H9 (cell line): ENCODE measurements around the gene UTP25. TPM values are rescaled to one million over a fixed set of nuclear protein-coding genes. Genes with fewer than 3 reads are reported as not detected.

Experiments
- DNase-seq: peaks from one replicate; pipeline ENCODE4 v3.0.0-alpha.2; 2017
- H2AFZ ChIP-seq: one replicate; pipeline ENCODE4 v1.6.1; 2013; ENCODE audit warnings: mild to moderate bottlenecking, low read length, control low read depth, moderate library complexity
- H2AK5ac ChIP-seq: 2 replicates; pipeline ENCODE4 v1.6.1; 2013; ENCODE audit warnings: low read length, control low read depth, mixed read lengths; ENCODE audit not compliant: insufficient read length
- H2BK120ac ChIP-seq: one replicate; pipeline ENCODE4 v1.6.1; 2013; ENCODE audit warnings: low read depth, mild to moderate bottlenecking, low read length, control low read depth, inconsistent platforms; ENCODE audit not compliant: poor library complexity, severe bottlenecking
- H2BK12ac ChIP-seq: 2 replicates; pipeline ENCODE4 v1.6.1; 2013; ENCODE audit warnings: low read length, control low read depth, mixed read lengths, low read depth; ENCODE audit not compliant: insufficient read length
- H2BK15ac ChIP-seq: 2 replicates; pipeline ENCODE4 v1.6.1; 2013; ENCODE audit warnings: low read depth, low read length, control low read depth
- H2BK20ac ChIP-seq: one replicate; pipeline ENCODE4 v1.6.1; 2013; ENCODE audit warnings: low read depth, mild to moderate bottlenecking, low read length, control low read depth, inconsistent platforms; ENCODE audit not compliant: poor library complexity, severe bottlenecking
- H2BK5ac ChIP-seq: 2 replicates; pipeline ENCODE4 v1.6.1; 2013; ENCODE audit warnings: low read length, control low read depth, mixed read lengths; ENCODE audit not compliant: insufficient read length
- H3K14ac ChIP-seq: 2 replicates; pipeline ENCODE4 v1.6.1; 2013; ENCODE audit warnings: low read length, control low read depth; ENCODE audit not compliant: insufficient read depth
- H3K18ac ChIP-seq: 2 replicates; pipeline ENCODE4 v1.6.1; 2013; ENCODE audit warnings: low read depth, mild to moderate bottlenecking, mixed read lengths, low read length, control low read depth; ENCODE audit not compliant: insufficient read length
- H3K23ac ChIP-seq: 2 replicates; pipeline ENCODE4 v1.6.1; 2013; ENCODE audit warnings: low read length, control low read depth, mixed read lengths, low read depth; ENCODE audit not compliant: insufficient read length
- H3K23me2 ChIP-seq: 2 replicates; pipeline ENCODE4 v1.6.1; 2013; ENCODE audit warnings: low read depth, mild to moderate bottlenecking, mixed read lengths, low read length, control low read depth; ENCODE audit not compliant: insufficient read length, poor library complexity, severe bottlenecking
- H3K27ac ChIP-seq: 2 replicates; pipeline ENCODE4 v1.5.1; 2013; ENCODE audit warnings: low read length, control low read depth, mixed read lengths, low read depth; ENCODE audit not compliant: insufficient read length
- H3K27me3 ChIP-seq: 2 replicates; pipeline ENCODE4 v1.6.1; 2013; ENCODE audit warnings: low read length, control low read depth, inconsistent platforms; ENCODE audit not compliant: insufficient read depth
- H3K4ac ChIP-seq: 2 replicates; pipeline ENCODE4 v1.6.1; 2013; ENCODE audit warnings: low read depth, mild to moderate bottlenecking, control low read depth, inconsistent platforms, low read length, moderate library complexity
- H3K4me1 ChIP-seq: 2 replicates; pipeline ENCODE4 v1.6.1; 2013; ENCODE audit warnings: low read length, control low read depth, inconsistent platforms; ENCODE audit not compliant: insufficient read depth
- H3K4me2 ChIP-seq: 2 replicates; pipeline ENCODE4 v1.6.1; 2013; ENCODE audit warnings: low read length, control low read depth, mixed read lengths; ENCODE audit not compliant: insufficient read length, insufficient read depth
- H3K56ac ChIP-seq: 2 replicates; pipeline ENCODE4 v1.6.1; 2013; ENCODE audit warnings: low read depth, mild to moderate bottlenecking, mixed read lengths, low read length, control low read depth; ENCODE audit not compliant: insufficient read length
- H3K79me1 ChIP-seq: 2 replicates; pipeline ENCODE4 v1.6.1; 2013; ENCODE audit warnings: low read depth, mild to moderate bottlenecking, moderate library complexity, low read length, control low read depth, inconsistent platforms; ENCODE audit not compliant: insufficient read depth, poor library complexity, severe bottlenecking
- H3K79me2 ChIP-seq: 2 replicates; pipeline ENCODE4 v1.6.1; 2013; ENCODE audit warnings: low read length, control low read depth, inconsistent platforms; ENCODE audit not compliant: insufficient read depth
- H3K9ac ChIP-seq: 2 replicates; pipeline ENCODE4 v1.6.1; 2013; ENCODE audit warnings: low read length, control low read depth, mixed read lengths; ENCODE audit not compliant: insufficient read length; ENCODE audit errors: extremely low read depth
- H3K9me3 ChIP-seq: one replicate; pipeline ENCODE4 v1.6.1; 2013; ENCODE audit warnings: low read depth, low read length, inconsistent platforms; ENCODE audit not compliant: control insufficient read depth
- H3T11ph ChIP-seq: one replicate; pipeline ENCODE4 v1.6.1; 2013; ENCODE audit warnings: mild to moderate bottlenecking, low read length, control low read depth, inconsistent platforms
- H4K20me1 ChIP-seq: one replicate; pipeline ENCODE4 v1.6.1; 2013; ENCODE audit not compliant: control insufficient read depth, insufficient read length, insufficient read depth
- H4K5ac ChIP-seq: 2 replicates; pipeline ENCODE4 v1.6.1; 2013; ENCODE audit warnings: low read depth, mild to moderate bottlenecking, mixed read lengths, low read length, control low read depth; ENCODE audit not compliant: insufficient read length
- H4K8ac ChIP-seq: replicated peaks from 2 replicates; pipeline ENCODE4 v1.6.1; 2013; ENCODE audit warnings: low read length, control low read depth, mixed read lengths, low read depth; ENCODE audit not compliant: insufficient read length
- H4K91ac ChIP-seq: 2 replicates; pipeline ENCODE4 v1.6.1; 2013; ENCODE audit warnings: low read depth, mild to moderate bottlenecking, moderate library complexity, mixed read lengths, low read length, control low read depth; ENCODE audit not compliant: insufficient read length
- H3K27ac Mint-ChIP-seq, 3 experiments: 2 replicates in 2 of 3; 3 replicates in 1 of 3; pipeline ENCODE4 v1.8.0; 2020 to 2021; ENCODE audit warnings: mixed read lengths in 3 of 3, mild to moderate bottlenecking in 1 of 3, moderate library complexity in 1 of 3
- H3K27me3 Mint-ChIP-seq: 2 replicates; pipeline ENCODE4 v1.8.0; 2021; ENCODE audit warnings: low read depth, mild to moderate bottlenecking, moderate library complexity, mixed read lengths
- H3K36me3 Mint-ChIP-seq, 3 experiments: 2 replicates in 2 of 3; 3 replicates in 1 of 3; pipeline ENCODE4 v1.8.0; 2020 to 2021; ENCODE audit warnings: low read depth in 3 of 3, mixed read lengths in 3 of 3; ENCODE audit not compliant: insufficient read depth in 1 of 3
- H3K4me1 Mint-ChIP-seq, 2 experiments: 2 replicates each; pipeline ENCODE4 v1.8.0; 2020; ENCODE audit warnings: mixed read lengths in 2 of 2
- H3K4me3 Mint-ChIP-seq, 2 experiments: 2 replicates in 1 of 2; 3 replicates in 1 of 2; pipeline ENCODE4 v1.8.0; 2020 to 2021; ENCODE audit warnings: mild to moderate bottlenecking in 2 of 2, mixed read lengths in 2 of 2, moderate library complexity in 1 of 2
- H3K9me3 Mint-ChIP-seq, 2 experiments: 2 replicates in 1 of 2; 3 replicates in 1 of 2; pipeline ENCODE4 v1.8.0; 2020; ENCODE audit warnings: mild to moderate bottlenecking in 2 of 2, mixed read lengths in 2 of 2, moderate library complexity in 1 of 2
- CTCF ChIP-seq: fragments of 200-600 bp; sonication (generic); conservative IDR thresholded peaks from 3 replicates; pipeline ENCODE4 v1.8.0; 2021; ENCODE audit warnings: antibody characterized with exemption, mild to moderate bottlenecking
- WGBS: extraction: QIAGEN DNeasy Blood & Tissue Kit; methylation state at CpG from one replicate; pipeline ENCODE4 v1.1.7; 2013; ENCODE audit warnings: missing lambda C conversion rate, low lambda C conversion rate, mixed read lengths; ENCODE audit not compliant: insufficient read length; ENCODE audit errors: extremely low coverage; 5-methylcytosine and 5-hydroxymethylcytosine counted together
- total RNA-seq: library from RNA; stranded (reverse); gene quantifications from 2 replicates; pipeline ENCODE4 v1.2.1, GENCODE V29; 2021

UTP25 gene
- total RNA-seq, 1 experiment from 2014 or later, result 12.9 TPM

GRCh38 chr1:209817691-209818090 lies 10.1 kb upstream of the UTP25 start:
- peaks cover 28% of the 10 kb centered on the region for H3K27me3 Mint-ChIP-seq
- no peak overlapping the region for H2BK20ac ChIP-seq
- no peaks in the 10 kb centered on the region for H3K4me1 ChIP-seq
- H2BK5ac ChIP-seq, result no peak overlapping the region
- no peak overlapping the region for H3K4me2 ChIP-seq
- no peaks in the 10 kb centered on the region for H3K36me3 Mint-ChIP-seq
- no peaks in the 10 kb centered on the region; the same call in 1 of the 2 replicates for H3K79me2 ChIP-seq
- H3K23ac ChIP-seq, result no peak overlapping the region
- H3K14ac ChIP-seq, result no peak overlapping the region
- H3K56ac ChIP-seq, result no peak overlapping the region
- H2BK12ac ChIP-seq, result no peak overlapping the region
- no peak overlapping the region for H4K8ac ChIP-seq
- no peaks in the 10 kb centered on the region for H3K9me3 Mint-ChIP-seq
- no peaks in the 10 kb centered on the region for H3K9me3 ChIP-seq
- no peaks in the 10 kb centered on the region for H4K20me1 ChIP-seq
- DNase-seq, result no peak
- H3T11ph ChIP-seq, result no peak overlapping the region
- no peak overlapping the region for H3K9ac ChIP-seq
- no peaks in the 10 kb centered on the region for H3K79me1 ChIP-seq
- no peak overlapping the region for H3K4me3 Mint-ChIP-seq
- no peak overlapping the region for H2BK120ac ChIP-seq
- H4K91ac ChIP-seq, result no peak overlapping the region
- no CpG with 5 or more reads among the region's 1 CpG for WGBS
- H4K5ac ChIP-seq, result no peak overlapping the region
- H2BK15ac ChIP-seq, result no peak overlapping the region
- H3K4me1 Mint-ChIP-seq, result peaks cover 7% of the 10 kb centered on the region in 2 experiments
- H3K27ac ChIP-seq, result no peak overlapping the region
- no peaks in the 10 kb centered on the region; the same call in 1 of the 2 replicates for H3K27me3 ChIP-seq
- H2AFZ ChIP-seq, result no peak overlapping the region
- no peak overlapping the region for H3K18ac ChIP-seq
- H3K23me2 ChIP-seq, result no peaks in the 10 kb centered on the region
- no peak overlapping the region for H2AK5ac ChIP-seq
- H3K4ac ChIP-seq, result no peak overlapping the region
- no peak for TF ChIP-seq CTCF
- H3K27ac Mint-ChIP-seq, result no peak overlapping the region
